RCC 7860 (cell line): ENCODE data around the gene GHRL.
A peak's percentile ranks its signal among the peaks of the same experiment; 100 is the strongest.

Experiments
- DNase-seq: peaks from one replicate; pipeline ENCODE4 v3.0.0-alpha.2; 2015; ENCODE audit warnings: low spot score
- FAIRE-seq: peaks from 2 replicates; lab custom pipeline; 2012; peaks lifted over from hg19 to GRCh38; lab: Jason Lieb, UNC

The GHRL gene

DNA sequence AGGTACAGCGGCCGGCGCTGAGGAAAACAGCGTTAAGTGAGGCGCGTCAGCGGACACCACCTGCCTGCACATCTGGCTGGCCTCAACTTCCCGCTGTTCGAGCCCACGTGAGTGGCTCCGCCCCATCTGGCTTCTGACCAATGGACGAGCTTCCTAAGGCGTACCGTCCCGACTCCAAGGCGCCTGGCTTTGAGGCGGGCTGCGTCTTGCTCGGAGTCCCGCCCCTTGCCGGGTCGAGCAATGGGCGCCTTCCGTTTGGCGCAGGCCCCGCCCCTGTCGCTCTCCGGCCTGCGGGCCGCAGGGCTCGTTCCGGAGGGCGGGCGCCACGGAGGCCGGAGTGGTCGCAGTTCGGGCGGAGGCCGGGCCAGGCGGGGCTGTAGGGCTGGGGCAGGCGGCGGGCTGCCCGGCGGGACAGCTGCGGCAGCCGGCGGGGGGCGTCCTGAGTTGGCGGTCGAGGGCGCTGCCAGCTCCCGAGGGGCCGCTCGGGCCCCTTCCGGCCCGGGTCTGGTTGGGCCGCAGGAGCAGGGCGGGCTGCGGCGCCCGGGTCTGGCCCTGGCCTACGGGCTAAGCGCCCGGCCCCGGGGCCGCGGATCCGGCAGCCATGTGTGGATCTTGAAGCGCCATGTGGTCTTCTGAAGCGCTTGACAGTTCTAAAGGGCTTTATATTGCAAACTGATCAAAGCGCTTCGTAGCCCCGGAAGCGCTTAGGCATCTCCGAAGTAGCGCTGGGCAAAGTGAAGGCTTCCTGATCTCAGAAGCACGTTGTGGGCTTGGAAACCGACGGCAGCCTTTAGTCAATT is 44.4 kb downstream of the GHRL start, which contains the start of gene TATDN2:
TSS of gene TATDN2 (plus strand) at position 276 of the 800 bp plus-strand sequence. CDS start 742 bp downstream, outside the sequence.
- peak; percentile 85 for DNase-seq
- no peak for FAIRE-seq

DNA sequence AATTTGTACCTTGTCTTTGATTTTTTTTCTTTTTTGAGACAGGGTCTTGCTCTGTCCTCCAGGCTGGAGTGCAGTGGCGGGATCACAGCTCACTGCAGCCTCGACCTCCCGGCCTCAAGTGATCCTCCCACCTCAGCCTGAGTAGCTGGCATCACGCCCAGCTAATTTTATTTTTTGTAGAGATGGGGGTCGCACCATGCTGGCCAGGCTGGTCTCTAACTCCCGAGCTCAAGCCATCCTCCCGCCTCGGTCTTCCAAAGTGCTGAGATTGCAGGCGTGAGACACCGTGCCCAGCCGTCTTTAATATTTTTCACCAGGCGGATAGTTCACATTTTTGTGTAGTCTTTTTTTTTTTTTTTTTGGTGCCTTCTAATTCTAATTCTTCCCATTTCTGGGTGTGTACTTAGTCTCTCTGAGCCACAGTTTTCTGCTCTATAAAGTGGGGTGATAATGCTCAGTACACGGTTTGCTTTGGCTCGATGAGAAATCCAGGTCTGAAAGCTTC is 45.0 kb downstream of the GHRL start:
- FAIRE-seq, result no peak
- no peak for DNase-seq

DNA sequence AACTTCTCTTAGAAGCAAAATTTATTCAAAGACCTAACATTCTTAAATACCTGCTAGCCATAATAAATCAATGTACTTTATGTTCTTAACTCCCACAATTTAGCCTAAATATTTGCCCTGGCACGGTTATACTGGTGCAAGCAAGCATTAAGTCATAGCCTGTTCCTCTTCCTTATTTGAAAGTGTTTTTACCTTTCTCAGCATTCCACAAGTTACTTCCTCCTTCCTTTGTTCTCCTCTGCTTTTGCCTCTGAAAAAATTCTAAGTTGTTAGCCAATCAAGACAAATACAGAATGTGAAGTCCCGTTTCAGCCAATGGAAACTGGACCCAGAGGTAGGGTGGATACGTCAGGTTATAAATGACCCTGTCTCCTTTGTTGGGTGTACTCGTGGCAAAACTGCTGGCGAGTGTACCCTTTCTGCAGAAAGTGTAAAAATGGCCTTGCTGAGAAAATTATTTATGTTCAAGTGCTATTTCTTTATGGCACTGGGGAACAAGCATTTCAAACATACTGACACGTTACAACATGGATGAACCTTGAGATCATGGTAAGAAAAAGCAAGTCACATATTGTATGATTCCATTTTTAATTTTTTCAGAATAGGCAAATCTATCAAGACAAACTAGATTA is 47.5 kb downstream of the GHRL start:
- FAIRE-seq, result no peak
- DNase-seq, result no peak

DNA sequence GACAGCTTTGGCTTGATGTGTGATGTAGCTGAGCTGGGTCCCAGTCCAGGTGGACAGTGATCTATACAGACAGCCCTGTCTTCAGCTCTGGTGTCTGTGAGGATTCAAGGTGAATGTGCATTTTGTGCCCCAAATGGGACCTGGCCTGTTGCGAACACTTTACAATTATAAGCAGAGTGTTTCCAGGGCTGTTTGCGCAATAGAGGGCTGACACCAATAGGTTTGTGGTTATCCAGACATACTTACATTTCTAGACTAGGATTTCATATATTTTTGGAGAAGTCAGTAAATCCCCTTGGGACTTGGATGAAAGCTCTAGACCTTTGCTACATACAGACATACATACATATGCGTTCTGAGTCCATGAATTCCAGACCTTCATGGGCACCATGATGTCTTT is 48.7 kb downstream of the GHRL start:
- DNase-seq (no peak), FAIRE-seq (no peak)

DNA sequence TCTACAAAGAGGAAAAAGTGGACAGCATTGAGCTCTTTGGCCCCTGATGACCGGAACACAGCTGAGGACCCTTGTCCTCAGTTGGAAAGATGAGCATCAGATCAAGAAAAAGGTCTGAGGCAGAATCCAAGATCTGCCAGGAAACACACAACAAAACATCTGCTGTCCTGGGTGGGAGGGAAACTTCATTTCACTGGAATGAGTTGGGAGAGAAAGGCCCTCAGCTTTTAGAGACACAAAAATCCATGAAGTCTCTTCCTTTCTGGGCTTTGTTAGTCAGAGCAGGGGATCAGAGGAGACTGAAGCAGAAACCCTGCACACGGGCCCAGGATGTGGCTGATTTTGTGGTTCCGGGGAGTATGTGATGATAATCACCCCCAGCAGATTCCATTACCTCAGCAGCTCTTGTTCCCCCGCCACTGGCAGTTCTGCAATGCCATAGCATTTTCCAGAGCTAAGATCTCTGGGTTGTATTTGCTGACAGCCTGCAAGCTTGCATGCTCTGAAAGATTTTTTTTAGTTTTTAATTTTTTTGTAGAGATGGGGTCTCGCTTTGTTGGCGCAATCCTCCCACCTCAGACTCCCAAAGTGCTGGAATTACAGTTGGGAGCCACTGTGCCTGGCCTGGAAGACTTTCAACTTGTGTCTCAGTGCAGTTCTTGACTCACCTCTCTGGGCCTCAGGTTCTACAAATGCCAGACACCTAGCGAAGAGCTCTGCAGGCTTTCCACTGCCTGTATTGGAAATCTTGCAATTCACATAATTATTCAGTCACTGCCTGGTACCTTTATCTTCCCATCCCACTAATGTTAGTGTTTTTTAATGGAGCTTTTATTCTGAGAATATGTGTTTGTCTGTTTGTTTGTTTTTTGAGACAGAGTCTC is 50.3 kb downstream of the GHRL start:
- FAIRE-seq (peak; percentile 77), DNase-seq (peak; percentile 83)

DNA sequence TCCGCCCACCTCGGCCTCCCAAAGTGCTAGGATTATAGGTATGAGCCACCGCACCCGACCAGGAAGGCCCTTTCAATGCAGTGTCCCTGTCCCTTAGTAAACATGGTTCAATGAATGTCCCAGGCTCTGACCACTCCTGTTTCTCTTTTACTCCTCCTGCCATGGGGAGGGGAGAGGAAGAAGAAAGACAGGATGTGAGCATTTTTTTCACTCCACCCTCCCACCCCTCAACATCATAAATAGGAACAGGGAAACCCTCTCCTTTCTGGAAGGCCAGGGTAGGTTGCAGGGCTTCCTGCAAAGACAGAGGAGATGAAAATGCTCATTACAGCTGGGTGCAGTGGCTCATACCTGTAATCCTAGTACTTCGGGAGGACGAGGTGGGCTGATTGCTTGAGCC is 51.9 kb downstream of the GHRL start:
- no peak for FAIRE-seq
- DNase-seq, result no peak

DNA sequence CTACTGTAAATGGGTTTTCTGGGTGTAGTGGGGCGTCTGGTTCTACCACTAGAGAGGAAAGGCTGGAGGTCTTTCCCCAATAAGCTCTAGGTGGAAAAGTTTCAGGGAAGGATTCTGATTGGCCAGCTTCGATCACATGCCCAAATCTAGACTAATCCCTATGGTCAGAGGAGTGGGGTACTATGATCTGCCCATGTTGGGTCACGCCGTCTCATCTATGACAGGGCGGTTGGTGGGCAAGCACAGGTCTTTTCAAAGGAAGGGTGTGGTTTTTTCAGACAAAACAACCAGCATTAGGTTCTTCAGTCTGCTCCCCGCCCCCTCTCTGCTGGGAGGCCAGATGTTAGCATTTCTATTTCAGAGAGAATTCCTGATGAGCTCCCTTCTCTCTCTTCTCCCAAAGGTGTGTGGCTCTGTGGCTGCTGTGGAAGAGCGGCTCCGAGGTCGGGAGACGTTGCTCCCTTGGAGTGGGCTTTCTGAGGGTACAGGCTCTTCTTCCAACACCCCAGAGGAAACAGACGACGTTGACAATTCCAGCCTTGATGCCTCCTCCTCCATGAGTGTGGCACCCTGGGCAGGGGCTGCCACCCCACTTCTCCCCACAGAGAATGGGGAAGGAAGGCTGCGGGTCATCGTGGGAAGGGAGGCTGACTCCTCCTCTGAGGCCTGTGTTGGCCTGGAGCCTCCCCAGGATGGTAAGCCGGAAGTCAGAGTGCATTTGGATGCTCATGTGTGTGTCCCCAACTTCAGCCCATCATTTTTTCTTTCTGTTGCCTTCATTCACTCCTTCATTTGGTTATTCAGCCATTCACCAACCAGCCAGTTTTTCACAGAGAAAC is 54.2 kb downstream of the GHRL start:
- DNase-seq, result no peak
- FAIRE-seq, result no peak
